Stimulated activated CD4-positive, alpha-beta T cell treated with anti-CD3 and anti-CD28 coated beads, Interleukin-1b, Interleukin-23, amount 100 ng/mL, for 24 hours (primary cell): ENCODE results near the gene PADI4.
A peak's percentile ranks its signal among the peaks of the same experiment; 100 is the strongest.

Experiments
- DNase-seq, 4 experiments: peaks; one replicate each; pipeline ENCODE4 v3.0.0-alpha.2; 2020; ENCODE audit warnings: low read depth in 4 of 4, low spot score in 1 of 4

PADI4 gene, protein sequence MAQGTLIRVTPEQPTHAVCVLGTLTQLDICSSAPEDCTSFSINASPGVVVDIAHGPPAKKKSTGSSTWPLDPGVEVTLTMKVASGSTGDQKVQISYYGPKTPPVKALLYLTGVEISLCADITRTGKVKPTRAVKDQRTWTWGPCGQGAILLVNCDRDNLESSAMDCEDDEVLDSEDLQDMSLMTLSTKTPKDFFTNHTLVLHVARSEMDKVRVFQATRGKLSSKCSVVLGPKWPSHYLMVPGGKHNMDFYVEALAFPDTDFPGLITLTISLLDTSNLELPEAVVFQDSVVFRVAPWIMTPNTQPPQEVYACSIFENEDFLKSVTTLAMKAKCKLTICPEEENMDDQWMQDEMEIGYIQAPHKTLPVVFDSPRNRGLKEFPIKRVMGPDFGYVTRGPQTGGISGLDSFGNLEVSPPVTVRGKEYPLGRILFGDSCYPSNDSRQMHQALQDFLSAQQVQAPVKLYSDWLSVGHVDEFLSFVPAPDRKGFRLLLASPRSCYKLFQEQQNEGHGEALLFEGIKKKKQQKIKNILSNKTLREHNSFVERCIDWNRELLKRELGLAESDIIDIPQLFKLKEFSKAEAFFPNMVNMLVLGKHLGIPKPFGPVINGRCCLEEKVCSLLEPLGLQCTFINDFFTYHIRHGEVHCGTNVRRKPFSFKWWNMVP

DNA sequence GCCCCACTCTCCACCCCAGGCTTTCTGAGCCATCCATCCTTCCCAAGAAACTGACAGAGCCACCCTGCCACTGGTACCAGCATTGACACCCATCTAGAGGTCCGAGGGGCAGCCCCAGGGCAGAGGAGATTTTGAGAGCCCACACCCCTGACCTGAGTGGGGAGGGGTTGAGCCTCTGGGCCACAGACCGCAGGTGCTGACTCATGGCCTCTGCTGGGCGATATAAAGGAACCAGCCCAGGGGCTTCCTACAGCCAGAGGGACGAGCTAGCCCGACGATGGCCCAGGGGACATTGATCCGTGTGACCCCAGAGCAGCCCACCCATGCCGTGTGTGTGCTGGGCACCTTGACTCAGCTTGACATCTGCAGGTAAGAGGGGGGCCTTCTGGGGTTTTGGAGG, at the start of gene PADI4:
Gene PADI4, plus strand, starts transcription at position 252 of the 400 bp plus-strand sequence. Its CDS starts 26 bp downstream, at position 278.
- DNase-seq: no peak

DNA sequence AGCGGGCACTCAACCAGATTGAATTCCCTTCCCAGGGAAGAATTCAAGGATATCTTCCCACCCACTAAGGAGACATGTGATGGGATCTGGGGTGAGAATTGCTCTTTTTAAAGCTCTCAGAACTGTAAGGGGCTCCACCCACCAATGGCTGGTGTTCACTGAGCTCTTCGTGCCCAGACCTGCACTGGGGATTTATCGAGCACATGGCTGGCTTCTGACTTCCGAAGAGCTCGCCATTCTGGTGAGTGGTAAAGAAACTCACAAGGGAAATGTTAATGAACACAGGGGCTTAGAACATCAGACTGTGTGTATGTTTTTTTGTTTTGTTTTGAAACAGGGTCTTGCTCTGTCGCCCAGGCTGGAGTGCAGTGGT, 49.3 kb upstream of the PADI4 start:
- DNase-seq: no peak

DNA sequence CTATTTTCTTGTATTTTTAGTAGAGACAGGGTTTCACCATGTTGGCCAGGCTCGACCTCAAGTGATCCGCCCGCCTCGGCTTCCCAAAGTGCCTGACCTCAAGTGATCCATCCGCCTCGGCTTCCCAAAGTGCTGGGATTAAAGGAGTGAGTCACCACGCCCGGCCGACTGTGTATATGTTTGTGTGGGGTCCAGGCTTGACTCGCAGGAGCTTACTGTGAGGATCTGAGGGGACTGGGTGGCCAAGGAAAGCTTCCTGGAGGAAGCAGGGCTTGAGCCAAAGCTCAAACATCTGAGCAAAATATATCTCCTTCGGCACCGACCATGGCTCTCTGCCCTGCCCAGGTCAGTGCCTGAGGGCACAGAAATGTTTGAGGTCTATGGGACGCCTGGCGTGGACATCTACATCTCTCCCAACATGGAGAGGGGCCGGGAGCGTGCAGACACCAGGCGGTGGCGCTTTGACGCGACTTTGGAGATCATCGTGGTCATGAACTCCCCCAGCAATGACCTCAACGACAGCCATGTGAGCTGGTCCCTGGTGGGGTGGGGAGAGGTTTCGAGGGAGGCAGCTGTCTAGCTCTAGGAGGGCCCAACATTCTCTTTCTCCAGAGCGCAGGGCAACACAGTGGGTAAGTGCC, 48.6 kb upstream of the PADI4 start:
- DNase-seq: no peak

DNA sequence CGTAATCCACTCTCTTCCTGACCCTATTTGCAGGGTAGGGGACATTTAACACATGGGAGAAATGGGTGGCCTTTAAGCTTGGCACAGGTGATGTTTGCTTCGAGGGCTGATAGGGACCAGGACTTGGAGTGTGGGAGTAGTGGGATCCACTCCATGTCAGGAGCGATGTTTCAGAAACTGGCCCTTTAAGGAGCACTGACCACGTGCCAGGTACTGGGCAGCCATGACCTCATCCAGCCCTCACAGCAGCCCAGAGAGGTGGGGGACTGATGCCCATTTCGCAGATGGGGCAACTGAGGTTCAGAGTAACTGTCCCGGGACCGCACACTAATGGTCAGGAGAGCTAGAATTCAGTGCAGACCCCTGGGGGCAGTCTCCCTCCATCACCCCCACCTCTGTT, 47.7 kb upstream of the PADI4 start:
- no peak for DNase-seq

DNA sequence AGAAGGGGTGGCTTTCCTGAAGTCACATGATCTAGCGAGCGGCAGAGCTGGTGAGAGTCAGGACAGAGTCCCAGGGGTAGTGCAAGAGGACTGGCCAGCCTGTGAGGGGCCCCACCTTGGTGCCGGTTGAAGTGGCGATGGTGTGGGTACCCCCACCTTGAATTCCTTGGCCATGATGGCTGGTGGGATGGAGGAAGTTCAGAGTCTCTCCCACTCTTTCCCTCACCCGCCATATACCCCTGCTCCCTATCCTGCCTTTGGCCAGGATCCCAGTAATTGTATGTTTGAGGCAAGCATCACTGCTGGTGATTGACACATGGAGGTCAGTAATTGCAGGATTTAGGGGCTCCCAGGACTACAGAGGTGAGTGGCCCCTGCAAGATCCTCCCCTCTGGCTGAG, 47.3 kb upstream of the PADI4 start:
- no peak for DNase-seq

DNA sequence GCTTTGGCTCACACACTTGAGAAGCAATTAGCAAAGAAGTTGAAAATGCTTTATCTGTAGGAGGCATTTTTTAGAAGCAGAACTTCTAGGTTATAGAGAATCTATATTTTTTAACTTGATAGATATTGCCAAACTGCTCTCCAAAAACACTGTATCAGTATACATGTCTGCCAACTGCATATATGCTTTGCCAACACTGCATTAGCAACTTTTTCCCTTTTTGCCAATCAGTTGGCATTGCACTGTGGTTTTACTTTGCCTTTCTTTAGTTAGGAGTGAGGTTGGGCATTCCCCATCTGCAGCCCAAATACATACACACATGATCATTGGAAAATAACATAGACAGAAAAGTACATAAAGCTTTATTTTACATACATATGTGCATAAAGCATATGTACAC, 44.1 kb upstream of the PADI4 start:
- no peak for DNase-seq

DNA sequence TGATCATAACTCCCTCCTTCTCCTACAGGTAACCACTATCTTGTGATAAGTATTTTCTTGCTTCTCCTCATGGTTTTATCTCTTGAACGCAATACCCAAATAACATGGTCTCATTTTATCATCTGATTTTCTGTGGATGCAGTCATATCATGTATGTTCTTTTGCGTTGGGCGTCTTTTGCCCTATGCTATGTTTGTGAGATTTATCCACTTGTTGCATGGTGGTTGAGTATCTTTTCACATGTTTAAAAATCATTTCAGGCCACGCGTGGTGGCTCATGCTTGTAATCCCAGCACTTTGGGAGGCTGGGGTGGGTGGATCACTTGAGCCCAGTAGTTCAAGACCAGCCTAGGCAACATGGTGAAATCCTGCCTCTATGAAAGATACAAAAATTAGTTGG, 43.5 kb upstream of the PADI4 start:
- no peak for DNase-seq

DNA sequence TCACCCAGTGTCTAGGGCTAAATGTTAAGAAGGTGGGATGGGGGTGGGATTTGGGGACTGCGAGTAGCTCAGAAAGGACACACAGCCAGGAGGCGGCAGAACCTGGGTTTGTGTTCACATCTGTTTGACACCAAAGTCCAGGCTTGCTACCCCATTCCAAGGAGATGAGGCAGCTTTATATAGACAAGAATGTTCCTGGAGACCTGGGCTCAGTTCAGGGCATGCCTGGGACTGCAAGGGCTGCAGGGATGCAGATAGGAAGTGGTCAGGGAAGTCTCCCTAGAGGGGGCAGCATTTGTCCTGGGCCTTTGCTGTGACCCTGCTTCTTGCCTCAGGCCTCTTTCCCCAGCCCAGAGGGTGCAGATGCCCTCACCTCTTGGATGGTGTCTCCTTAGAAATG, 42.8 kb upstream of the PADI4 start:
- no peak for DNase-seq

DNA sequence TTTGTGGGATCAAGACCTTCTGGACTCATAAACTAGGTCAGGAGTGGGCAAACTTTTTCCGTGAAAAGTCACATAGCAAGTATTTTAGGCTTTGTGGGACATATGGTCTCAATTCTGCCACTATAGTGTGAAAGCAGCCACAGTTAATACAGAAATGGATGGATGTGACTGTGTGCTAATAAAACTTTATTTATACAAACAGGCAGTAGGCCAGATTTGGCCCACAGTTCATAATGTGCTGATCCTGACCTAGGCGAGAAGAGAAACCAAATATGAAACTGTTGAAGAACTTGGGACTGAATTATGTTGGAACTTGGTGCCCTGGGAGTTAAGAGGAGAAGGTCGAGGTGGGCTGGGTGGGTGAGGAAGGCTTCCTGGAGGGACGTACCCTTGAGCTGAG, 42.0 kb upstream of the PADI4 start:
- DNase-seq: no peak

DNA sequence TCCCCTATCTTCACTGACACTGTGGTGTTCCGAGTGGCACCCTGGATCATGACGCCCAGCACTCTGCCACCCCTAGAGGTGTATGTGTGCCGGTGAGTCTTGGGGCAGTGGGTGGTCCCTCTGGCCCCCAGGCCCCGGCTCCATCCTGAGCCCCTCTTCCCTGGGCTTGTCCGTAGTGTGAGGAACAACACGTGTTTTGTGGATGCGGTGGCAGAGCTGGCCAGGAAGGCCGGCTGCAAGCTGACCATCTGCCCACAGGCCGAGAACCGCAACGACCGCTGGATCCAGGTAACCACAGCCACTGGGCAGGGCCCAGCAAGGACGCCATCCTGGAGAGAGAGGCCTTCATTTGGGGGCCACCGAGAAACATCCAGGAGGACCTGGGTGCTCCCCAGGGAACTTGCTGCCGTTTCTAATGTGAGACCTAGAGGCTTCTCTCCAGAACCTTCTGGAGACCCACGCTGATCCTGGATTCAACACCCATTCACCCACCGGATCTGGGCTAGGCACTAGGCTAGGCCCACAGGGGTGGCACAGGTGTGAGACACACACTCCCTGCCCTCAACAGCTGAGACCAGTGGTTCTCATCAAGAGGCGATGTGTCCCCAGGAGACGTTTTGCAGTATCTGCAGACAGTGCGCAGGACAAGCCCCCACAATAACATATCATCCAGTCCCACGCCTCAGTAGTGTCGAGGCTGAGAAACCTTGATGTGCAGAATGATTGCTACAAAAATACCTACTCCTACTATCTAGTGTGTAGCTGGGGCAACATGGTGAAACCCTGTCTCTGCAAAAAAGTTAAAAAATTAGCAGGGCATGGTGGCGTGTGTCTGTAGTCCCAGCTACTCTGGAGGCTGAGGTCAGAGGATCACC, 36.9 kb upstream of the PADI4 start:
- no peak for DNase-seq

DNA sequence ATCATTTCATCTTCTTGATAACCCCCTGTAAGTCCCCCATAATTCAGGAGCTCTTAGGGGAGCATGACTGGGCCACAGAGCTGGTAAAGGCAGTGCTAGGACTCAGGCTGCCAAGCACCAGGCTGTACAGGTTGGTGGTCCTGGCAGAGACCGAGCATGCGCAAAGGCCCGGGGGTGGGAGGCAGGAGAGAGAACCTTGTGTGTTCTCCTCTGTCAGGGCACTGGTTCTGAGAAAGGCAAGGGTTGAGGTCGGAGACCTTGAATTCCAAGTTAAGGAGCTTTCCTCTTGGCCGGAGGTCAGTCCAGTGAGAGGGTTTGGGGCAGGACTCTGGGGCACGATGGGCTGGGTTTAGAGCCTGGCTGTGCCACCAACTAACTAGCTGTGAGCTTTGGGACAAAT, 35.9 kb upstream of the PADI4 start:
- DNase-seq: no peak

DNA sequence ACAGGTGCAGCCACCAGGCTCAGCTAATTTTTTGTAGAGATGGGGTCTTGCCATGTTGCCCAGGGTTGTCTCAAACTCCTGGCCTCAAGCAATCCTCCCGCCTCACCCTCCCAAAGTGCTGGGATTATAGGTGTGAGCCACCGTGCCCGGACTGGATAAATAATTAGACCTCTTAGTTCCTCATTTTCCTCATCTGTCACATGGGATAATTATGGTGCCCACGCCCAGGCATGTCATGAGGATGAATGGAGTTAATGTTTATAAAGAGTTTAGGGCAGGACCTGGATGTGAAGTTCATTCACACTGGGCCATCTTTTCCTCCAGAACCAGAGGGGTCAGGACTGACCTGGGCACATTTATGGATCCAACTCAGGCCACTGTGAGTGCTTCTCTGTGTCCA, 35.4 kb upstream of the PADI4 start:
- DNase-seq: no peak

DNA sequence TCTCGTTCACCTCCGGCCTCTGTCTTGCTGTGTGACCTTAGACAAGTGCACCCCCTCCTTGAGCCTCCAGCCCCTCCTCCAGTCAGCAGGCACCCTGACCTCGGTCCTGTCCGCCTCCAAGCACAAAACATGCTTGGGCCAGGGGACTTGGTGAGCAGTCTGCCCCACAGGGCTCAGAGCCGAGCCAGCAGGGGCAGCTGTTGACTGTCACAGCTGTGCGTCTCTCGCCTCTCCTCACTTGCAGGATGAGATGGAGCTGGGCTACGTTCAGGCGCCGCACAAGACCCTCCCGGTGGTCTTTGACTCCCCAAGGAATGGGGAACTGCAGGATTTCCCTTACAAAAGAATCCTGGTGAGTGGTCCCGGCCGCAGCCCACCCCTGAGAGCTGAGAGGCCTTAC, 34.9 kb upstream of the PADI4 start:
- DNase-seq: no peak

DNA sequence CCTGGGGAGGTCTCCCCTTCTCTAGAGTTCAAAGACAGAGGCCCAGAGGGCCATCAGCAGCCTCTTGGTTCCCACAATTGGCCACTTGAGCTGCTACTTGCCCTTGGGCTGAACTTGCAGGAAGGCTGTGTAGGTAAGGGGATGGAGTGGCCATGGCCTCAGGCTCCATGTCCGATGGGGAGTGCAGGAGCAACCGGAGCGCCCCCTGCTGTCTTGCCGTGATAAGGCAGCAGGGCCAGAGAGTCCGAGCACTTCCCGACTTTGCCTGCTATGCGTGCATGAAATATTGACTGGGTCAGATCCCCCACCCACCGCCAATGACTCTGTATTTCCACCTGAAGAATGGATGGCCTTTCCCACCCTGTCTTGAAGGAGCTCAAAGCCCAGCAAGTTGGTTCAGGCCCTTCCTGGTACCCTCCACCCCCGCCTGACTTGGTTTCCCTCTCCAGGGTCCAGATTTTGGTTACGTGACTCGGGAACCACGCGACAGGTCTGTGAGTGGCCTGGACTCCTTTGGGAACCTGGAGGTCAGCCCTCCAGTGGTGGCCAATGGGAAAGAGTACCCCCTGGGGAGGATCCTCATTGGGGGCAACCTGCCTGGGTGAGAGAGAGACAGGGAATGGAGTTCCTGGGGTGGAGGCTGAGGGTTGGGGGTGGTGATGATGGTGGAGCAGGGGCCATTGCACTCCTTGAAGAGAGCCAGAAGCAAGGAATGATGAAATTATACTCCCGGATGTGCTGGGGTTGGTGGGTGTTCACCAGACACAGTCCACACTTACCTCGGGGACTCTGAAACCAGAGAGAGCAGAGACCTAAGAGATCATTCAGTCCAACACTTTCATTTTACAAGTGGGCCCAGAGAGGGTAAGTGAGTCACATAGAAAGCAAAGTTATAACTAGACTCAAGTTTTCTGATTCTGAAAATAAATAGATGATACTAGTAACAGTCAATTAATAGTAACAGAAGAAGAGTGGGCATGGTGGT, 33.5 kb upstream of the PADI4 start:
- peak in 2 of 4 experiments; percentile 2 to 30 for DNase-seq

DNA sequence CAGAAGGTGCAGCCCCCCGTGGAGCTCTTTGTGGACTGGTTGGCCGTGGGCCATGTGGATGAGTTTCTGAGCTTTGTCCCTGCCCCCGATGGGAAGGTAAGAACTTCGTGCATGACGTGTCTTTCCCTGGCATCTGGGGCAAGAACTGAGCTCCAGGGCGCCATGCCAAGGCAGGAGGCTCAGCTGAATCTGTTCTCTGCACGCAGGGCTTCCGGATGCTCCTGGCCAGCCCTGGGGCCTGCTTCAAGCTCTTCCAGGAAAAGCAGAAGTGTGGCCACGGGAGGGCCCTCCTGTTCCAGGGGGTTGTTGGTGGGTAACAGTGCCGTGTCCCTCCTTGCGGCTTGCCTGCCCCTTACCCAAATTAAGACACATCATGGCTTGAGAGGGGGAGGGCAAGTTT, 31.4 kb upstream of the PADI4 start:
- DNase-seq: no peak

DNA sequence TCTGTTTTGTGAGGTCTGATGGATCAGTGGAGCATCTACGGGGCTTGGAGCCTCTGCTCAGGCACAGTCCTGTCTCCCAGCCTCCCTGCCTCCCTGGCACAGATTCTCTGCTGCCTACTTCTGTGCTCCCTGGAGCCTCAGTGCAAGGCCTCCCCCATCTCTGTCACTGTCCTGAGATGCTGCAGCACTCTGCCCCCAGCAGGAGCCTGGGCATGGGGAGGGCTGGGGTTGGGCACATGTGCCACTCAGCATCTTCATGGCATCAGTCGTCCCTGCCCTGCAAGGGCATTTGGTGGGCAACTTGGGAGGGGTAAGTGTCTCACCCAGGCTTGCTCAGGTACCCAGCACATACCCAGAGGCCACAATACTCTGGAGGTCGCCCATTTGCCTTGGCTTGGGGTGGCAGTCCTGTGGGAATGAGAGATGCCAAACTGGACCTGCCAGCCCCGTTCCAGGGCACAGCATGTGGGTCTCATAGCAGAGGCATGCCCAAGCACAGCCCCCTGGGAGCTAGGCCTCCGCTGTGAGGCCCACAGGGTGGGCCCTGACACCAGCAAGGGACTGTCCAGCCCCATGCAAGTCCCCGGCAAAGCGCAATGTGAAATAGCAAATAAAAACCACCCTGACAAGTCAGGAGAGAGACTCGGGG, 30.4 kb upstream of the PADI4 start:
- DNase-seq: no peak

DNA sequence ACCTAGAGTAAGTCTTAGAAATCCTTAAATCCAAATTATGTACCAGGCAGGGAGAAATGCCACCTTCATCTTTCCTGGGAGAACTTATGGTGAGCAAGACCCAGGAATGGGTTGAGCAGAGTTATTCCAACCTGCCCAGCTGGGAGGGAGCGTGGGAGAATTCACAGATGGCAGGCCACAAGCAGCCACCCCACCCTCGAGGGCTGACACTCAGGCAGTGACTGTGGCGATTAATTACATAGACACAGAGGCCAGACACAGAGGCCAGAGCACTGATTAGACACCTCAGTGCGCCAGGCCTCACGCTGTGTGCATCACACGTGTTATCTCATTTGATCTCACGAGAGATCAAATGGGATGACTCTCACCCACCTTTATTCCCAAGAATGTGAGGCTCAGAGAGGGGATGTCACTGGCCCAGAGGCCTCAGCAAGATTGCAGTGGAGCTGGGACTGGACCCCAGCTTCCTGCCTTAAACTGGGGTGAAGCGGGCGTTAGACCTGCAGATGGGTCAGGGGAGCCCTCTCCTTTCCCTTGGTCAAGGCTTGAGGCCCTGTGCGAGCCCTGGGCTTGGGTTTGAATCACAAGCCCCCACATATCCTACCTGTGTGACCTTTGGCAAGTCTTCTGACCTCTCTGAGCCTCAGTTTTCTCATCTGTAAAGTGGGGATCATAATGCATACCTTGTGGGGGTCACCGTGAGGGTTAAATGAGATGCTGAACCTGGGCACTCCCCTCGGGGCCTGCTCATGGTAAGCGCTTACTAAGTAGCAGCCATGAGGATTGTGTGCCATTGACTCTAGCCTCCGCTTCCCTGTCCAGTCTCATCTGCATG, 28.8 kb upstream of the PADI4 start:
- DNase-seq: no peak

DNA sequence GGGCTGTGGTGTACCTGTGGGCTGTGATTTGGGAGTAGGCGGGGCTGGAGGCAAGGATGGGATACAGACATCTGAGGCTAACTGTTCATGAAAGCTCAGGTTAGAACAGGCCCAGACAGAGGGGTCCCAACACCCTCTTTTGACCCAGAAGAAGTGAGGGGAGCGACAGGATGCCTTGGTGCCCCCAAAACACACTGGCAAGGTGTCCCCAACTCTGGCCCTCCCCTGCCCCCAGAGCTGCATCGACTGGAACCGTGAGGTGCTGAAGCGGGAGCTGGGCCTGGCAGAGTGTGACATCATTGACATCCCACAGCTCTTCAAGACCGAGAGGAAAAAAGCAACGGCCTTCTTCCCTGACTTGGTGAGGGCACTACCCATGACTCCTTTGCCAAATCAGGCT, 27.6 kb upstream of the PADI4 start:
- no peak for DNase-seq

DNA sequence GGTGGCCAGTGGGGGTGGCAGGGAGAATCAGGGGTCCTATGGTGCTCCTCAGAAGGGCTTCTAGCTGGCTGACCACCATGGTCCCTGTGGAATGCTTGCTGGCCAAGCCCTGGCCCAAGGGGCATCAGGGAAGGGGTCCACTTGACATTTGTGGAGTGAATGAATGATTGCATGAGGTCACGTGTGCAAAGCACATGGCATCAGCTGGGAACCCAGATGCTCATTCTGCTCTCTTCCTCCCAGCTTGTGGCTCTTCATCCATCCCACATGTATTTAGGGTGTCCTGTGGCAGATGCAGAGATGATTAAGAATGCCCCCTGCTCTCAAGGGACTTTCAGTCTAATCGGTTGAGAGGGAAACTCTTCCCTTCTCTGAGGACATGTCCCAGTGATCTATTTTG, 27.1 kb upstream of the PADI4 start:
- DNase-seq: no peak
